Measurements from ENCODE around the gene FMN1.

FMN1 gene

DNA sequence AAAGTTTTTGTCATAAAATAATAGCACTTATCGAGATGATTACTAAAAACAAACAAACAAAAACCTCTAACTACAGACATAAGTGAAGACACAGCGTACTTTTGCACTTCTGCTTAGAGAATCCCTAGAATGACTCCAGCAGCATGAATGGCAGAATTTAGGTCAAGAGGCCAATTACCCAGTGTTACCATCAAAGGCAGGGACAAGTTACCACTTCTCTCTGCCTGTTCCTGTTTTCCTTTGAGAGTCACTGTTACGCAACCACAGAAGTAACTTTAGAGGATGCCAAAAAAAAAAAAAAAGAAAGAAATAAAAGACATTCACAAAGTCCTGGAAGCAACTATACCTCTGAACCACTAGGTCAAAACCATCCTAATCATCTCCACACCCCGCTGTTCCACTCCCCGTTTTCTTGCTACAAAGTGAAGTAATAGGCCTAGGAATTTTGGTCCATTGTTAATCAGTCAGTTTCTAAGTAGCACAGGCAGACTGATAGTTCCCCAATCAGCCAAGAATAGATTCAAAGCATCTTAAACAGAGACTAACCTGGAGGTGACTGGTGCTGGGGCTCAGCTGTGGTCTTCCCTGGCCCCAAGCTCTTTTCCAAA, 41.9 kb downstream of the FMN1 start:
- no peak for DNase-seq

DNA sequence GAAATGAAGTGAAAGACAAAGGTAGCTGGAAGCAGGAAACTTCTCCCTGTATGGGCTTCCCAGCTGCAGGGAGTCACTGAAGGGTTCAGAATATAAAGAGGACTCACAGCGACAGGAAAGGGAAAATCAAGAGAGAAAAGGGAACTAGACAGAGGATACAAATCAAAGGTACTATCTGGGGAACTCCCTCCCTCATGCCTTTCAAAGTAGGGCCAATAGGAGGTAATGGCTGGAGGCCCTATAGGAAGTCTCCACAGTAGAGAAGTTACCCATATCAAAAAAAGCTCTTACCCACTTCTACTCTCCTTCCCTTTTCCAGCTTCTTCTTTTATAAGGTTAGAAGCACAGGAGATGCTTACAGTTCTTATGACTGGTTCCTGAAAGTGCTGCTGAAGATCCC, 43.5 kb downstream of the FMN1 start:
- DNase-seq: no peak

DNA sequence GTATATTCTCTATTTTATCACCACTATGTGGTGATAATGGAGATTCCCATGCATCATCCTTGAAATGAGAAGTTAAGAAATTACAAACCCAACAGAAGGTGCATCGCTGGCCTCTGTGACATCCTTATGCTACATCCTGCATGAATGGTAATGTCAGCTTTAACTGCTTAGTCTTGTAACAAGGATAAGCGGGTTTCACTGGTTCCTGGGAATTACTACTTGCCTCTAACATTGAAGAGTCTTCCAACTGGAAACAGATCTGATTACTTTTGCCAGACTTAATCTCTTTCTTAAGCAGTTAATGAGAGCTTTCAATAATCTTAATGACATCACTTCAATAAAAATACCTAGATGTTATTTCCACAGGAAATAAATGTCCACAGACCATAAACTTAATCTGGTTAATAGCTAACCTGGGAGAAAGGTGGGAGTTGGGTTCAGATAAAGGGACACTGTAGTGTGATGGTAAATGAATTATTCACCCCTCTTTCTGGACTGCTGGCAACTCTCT, 44.0 kb downstream of the FMN1 start:
- no peak for DNase-seq

DNA sequence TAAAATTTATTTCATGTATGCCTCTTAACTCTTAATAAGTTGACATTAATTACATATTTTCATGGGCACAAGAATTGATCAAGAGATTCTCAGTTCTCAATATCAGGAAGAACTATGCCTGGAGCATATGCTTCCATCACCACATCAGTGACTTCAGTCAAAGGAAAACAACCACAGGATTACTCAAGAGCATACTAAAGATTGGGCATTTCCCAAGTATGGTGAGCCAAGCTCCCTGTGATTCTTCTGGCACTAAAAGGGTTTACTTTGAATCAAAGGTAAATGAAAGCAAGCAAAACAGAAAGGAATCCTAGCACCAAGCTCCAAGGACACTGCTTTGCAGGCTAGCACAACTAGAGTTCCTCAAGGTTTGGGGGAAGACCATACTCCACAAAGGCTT, 44.6 kb downstream of the FMN1 start:
- no peak for DNase-seq

DNA sequence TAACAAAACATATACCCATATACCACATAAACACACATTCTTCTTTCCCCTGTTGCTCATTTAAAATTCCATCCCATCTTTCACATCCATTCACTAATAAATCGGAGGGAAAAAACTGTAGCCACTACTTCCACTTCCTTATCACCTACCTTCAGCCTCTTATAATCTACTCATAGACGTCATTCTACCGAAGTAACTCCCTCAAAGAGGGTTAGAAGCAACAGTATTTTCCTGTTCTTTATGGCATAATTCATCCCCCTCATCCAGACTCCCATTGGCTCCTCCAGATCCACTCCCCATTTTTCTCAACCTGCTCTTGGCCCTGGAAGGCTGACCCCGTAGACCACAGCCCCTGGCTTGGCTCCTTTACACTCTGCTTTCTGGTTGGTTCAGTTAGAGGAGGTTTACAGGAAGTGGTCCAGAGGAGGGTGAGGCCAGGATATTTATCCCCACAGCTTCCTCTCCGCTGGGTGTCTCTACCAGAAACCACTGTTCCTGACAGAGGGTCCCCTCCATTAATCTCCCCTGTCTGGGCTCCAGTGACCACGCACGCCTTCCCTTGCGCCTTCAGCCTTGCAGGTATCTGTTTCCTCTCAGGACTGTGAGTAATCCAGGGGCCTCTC, 46.3 kb downstream of the FMN1 start:
- DNase-seq: no peak

DNA sequence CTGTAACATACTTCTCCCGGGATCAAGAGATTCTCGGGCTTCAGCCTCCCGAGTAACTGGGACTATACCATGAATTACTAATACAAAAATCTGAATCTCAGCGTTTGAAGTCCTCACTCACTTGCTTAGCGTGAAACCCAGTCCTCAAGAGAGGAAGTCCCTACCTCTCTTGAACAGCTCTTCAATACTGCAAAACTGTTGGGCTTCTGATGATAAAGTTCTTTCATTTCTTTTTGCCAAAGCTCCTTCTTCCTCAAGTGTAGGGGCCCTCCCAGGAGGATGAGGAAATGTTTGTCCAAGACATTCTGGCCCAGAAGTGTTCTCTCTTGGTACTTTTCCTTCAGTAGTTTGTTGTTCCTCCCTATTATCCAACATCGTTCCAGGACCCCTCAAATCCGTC, 48.5 kb downstream of the FMN1 start:
- DNase-seq: no peak

DNA sequence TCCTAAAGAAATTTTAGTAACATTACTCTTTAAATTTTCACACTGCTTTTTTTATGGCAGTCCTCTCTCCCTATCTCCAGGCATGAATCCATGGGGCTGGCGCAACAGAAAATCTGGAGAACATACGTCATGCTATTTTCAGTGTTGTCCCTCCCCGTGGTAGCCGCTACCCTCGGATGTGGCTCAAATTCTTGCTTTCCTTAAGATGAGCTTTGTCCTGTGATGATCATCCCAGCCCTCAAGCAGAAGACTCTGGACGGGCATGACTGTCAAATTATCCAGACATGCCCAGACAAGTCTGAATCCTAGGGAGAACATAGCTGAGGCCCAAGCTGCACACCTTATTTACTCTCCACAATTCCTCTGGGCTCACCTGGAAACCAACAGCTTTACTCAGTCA, 49.1 kb downstream of the FMN1 start:
- DNase-seq: no peak

DNA sequence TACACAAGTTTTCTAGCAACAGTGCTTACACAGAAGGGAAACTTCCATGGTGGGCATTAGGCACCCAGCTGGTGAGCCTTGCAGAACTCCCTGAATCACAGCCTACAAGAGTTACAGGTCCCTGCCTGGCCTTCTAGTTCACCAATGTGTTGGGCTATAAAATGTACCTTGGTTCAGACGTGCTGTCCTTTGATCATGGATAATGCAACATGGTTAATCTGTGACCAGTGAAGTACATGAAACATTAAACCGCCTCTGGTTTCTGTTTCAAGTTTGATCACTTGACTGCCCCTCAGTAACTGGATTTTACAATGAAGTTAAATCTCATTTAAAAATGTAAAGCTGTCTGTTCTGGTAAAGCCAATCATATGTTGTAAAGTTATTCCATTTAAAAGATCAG, 51.8 kb downstream of the FMN1 start:
- DNase-seq: no peak

DNA sequence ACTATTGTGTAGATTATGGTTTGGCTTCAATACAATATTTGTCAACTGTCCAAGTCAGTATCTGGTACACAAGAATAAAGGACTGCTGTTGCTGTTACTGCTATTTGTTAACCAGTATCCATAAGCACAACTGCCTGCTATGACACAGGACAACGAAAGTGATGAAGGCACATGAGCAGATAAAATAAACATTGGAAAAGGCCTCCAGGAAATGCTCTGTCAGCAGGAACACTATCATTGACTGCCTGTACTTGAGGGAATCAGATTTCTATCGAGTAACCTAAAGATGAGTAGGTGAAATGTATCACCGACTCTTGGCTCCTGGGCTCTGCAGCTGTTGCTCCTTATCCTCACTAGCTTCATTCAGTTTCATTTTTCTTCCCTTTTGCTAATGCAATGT, 56.5 kb downstream of the FMN1 start:
- DNase-seq: no peak

DNA sequence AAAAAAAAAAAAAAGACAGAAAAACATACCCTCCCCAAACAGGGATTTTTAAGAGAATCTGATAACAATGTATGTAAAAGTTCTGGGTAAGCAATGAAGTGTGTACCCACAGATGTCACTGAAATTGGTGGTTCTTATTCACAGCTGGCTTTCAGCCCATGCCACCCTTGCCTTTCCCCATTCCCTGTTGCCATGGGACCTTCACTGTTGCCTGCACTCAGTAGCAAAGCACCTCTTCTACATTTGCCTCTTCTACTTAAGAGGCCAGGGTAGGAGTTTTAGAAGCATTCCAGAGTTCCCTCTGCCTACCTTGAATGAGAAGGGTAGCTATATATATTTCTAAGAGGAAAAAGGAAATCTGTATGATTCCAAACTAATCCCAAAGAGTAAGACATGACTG, 57.4 kb downstream of the FMN1 start:
- DNase-seq: no peak

DNA sequence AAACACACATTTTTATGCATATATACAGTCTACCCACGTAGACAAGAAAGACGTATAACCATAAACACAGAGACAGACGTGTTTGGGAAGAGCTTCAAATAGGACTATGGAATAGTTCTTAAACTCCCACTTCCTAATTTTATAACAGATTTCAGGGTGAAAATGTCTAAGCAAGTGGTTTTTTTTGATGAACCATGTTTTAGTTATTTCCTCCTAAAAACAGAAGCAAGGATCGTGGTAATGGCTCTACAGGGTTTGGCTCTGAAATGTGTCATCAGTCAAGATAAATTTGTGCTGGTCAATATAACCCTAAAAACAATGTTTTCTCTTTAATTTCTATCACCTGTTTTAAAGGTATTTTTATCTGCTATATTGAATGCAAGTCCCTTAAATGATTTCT, 58.2 kb downstream of the FMN1 start:
- no peak for DNase-seq

DNA sequence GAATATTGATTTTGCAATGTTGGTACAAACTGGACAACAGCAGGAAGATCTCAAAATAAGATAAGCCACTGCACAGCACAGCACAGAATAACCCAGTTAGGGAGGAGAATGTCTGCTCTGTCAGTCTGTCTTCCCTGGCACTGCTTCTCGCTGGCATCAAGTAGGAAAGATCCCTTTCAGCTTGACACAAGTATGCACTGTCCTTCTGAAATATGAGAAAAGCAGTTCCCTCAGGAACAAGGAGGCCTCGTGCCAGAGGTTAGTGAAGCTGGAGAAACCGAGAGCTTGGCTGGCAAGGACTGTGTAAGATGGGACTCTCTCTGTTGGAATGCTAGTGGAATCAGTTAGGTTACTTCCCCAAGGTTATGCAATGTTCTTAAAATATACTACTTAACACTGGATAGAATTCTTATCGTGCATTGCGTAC, 59.1 kb downstream of the FMN1 start:
- no peak for DNase-seq

DNA sequence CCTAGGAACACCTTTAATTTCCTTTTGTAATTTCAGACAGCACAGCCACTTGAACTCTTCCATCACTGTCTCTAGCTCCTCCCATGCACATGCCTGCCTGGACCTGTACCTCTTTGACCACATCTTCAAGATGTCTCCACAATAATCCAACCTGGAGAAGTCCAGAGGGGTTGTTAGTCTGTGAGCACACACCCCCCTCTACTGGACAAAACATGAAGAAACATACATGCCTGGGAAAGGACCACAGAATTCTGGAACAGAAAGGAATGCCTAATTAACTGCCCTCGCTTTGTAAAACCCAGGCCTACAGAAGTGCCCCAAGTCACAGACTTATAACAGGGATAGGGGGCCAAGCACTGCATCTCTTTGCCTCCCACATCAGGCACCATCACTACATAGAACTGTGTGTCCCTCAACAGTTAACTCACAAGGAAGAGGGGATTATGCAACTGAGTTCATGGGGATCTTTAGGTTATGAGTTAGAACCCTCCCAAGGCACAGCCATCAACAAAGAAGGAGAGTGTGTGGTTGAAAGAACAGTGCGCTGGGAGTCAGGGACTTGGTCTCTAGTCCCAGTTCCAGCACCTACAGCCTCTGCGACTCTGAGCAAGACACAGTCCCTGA, 61.7 kb downstream of the FMN1 start:
- no peak for DNase-seq

DNA sequence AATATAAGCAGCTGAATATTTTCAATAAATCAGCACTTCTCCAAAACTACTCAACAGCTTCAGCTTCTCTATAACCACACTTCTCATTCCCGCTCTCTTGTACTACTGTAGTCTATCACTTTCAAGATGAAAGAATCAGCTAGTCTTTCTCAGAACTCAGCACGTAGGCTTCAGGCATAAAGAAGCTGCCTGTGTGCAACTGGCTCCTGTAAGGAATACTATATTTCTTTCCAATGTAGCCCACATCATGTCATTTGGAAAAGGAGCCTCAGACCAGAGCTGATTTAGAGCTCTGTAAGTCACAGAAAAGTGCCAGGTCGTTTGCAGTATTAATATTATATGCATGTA, 62.3 kb downstream of the FMN1 start:
- no peak for DNase-seq

DNA sequence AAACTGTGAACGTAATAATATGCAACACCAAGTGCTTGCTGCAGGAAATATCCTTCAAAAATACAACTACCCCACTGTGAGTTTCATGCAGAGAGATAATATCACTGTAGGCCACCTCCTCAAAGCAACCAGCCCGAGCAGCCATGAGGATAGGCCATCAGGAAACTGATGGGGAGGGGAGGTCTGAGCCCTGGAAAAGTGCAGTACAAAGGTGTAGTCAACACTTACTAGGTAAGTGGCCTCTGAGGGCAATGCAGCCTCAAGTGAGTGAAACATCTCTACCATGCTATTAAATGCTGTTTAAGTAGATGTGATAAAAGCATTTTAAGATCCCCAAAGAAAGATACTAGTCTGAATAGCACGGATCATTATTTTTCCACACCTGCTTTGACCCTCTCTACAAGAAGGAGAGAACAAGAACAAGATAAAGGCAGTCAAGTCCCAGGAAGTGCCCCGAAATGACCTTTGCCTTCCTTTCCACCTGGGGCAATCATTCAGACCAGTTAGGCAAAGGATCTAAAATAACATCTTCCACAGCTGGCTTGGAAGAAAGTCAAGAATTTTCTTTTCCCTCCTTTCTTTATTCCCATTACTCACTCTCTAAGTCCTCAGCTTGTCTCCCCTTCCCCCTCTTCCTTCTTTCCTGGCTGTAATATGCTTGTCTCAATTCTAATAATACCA, 62.8 kb downstream of the FMN1 start:
- no peak for DNase-seq

DNA sequence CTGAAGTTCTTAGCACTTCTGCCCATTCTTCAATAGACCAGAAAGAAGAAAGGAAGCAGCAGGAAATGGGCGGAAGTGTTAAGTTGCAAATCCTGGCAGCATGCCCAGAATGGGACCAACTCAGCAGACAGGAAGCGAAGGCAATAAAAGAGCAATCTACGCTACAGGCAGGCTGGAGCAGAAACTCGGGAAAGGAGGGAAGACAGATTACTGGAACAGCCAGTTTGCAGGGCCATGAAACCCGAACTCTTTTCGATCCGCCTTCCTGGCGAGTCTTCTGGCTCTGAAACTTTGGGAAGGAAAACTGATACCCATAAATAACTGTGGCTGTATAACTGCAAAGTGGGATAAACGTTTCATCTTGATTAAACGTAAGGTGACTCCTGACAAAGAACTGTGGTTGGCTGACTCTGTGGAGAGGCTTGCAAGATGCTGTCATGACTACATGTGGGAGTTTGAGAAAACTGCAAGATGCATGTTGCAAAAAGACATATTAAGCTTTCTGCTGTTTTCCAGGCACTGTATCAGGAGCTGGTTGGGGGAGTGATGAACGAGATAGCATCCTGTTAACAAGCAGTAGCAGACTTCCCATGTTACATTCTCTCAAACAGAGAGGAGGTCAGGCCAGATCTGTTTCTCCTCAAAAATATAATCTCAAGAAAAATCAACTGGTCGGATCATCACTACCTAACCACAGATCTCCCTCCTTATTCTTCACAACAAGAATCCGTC, 67.8 kb downstream of the FMN1 start:
- DNase-seq: peak; percentile 71

DNA sequence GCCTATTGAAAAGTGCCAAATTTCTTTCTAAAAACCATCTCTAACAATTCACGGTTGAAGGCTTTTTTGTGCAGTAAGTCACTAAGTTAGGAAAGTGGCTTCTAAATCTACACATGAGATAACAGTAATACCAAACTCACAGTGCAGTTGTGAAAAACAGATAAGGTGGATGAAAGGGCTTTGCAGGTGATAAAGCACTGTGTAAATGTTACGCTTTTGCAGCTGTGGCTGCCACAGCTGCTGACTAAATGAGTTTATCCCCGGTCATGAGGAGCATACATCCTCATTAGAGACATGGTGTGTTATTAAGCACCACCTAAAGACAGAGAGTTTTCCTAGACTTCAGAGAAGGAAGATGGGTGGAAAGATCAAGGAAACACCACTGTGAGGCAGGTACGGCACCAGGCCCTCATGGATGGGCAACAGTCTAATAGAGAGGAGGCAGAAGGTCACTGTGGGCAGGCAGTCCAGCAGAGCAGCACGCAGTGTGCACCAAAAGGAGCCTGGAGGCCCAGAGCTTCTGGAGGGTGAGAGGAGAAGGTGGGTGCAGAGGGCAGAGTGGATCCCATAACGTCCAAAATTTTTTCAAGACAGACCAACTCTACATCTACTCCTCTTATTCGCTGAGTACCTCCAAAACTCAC, 68.5 kb downstream of the FMN1 start:
- DNase-seq: no peak

DNA sequence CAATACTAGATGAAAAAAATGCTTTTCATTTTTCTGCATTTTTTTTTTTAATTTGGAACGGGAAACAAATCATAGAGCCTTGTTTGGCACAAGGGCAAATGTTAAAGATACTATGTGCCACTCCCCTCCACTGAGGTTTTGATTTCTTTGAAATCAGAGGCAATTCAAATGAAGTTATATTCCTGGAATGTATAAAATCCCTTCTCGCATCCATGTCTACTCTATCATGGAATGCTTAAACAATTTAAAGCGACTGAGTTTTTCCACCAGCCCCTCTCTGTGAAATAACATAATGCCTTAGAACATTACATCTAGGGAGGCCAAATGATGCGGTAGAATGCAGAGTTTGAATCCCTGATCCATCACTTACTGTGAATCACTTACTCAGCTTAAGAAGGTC, 69.7 kb downstream of the FMN1 start:
- no peak for DNase-seq

DNA sequence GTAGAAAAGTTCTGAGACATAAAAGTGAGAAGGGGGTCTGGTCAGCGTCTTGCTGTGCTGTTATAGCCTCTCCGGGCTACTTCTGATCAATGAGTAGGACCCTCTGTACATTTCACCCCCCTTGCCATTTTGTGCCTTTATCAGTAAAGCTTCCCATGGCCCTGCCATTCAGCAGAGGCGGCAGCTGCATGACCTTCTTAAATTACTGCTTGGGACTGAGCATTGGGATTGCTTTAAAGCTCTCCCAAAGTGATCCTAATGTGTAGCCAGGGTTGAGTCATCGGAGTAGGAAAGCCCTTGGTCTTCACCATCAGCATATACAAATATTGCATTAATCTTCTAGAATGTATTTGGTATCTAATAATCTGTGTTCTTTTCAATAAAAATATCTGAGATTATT, 70.2 kb downstream of the FMN1 start:
- no peak for DNase-seq

DNA sequence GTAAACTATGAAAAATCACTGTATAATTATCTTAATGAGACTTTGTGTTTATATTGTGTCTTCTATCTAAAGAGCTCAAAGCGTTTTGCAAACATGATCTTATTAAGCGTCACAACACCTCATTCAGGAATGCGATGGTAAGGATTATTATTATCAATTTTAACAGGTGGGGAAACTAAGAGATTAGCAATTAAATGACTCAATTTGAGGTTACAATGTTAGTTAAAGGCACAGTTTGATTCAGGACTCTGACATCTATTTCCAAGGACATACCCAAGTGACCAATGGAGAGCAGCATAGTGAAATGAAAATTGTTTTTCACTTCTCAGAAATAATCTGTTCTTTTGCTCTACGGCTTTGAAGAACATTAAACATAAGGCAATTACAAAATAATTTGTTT, 74.6 kb downstream of the FMN1 start:
- no peak for DNase-seq

DNA sequence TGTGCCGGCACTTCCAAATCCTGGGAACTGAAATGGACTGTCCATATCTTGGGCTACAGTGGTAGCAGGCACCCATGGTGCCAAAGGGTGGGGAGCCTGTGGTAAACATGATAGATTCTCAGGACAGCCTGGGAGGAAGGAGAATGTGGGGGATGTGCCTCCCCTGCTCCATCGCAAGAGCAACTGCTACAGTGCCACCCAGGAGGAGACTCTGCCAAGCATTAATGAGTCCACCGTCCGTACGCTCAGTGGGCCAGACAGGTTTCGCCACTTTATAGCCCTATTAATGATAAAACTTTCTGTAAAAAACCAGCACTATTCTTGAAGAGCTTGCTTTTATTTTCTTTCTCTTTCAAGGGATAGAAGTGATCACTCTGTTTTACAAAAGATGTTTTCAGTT, 75.2 kb downstream of the FMN1 start:
- no peak for DNase-seq

DNA sequence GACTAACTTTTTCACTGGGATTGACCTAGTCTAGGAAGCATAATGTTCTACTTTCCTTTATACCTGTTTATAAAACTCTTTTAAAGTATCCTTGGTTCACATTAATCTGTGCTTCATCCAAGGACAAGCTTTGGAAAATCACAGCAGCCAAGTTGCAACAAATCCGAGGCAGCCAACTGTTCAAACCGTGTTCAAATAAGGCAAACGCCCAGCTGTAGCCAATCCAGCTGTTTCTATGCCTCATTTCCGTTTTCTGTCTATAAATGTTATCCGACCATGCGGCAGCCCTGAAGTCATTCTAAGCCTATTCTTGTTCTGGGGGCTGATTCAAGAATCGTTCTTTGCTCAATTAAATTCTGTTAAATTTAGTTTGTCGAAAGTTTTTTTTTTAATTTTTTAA, 78.3 kb downstream of the FMN1 start:
- no peak for DNase-seq
